Thymus (tissue), 11 donors: ENCODE measurements around the gene SLC6A12. TPM values are rescaled to one million over a fixed set of nuclear protein-coding genes. Genes with fewer than 3 reads are reported as not detected.

Source experiments
- DNase-seq, 9 donors: peaks; one replicate each; pipeline ENCODE4 v3.0.0-alpha.2; 2013; ENCODE audit warnings: low spot score in 9 of 9, low read depth in 6 of 9, missing footprints in 1 of 9
- H3K27ac ChIP-seq, 2 donors: one replicate each; pipeline ENCODE4 v1.5.1; 2013; ENCODE audit warnings: control low read depth in 1 of 2, low read depth in 1 of 2, low read length in 1 of 2, mild to moderate bottlenecking in 1 of 2, moderate library complexity in 1 of 2
- H3K27me3 ChIP-seq, 2 donors: one replicate each; pipeline ENCODE4 v1.5.1; 2013; ENCODE audit warnings: low read length in 1 of 2; ENCODE audit not compliant: control insufficient read depth in 2 of 2, insufficient read depth in 1 of 2
- H3K36me3 ChIP-seq, 2 donors: one replicate each; pipeline ENCODE4 v1.5.1; 2013; ENCODE audit warnings: low read length in 1 of 2, mild to moderate bottlenecking in 1 of 2, moderate library complexity in 1 of 2; ENCODE audit not compliant: control insufficient read depth in 2 of 2, insufficient read depth in 2 of 2
- H3K4me1 ChIP-seq, 2 donors: one replicate each; pipeline ENCODE4 v1.5.1; 2013; ENCODE audit warnings: low read length in 2 of 2; ENCODE audit not compliant: control insufficient read depth in 2 of 2, insufficient read depth in 2 of 2
- H3K4me3 ChIP-seq, 2 donors: one replicate each; pipeline ENCODE4 v1.5.1; 2013; ENCODE audit warnings: low read length in 2 of 2, control low read depth in 1 of 2, mild to moderate bottlenecking in 1 of 2
- H3K9me3 ChIP-seq, 2 donors: one replicate each; pipeline ENCODE4 v1.5.1; 2013; ENCODE audit warnings: low read length in 1 of 2, mild to moderate bottlenecking in 1 of 2; ENCODE audit not compliant: control insufficient read depth in 2 of 2, insufficient read depth in 1 of 2
- WGBS: extraction: QIAGEN DNeasy Blood & Tissue Kit; methylation state at CpG from one replicate; pipeline ENCODE4 v1.1.7; 2013; 5-methylcytosine and 5-hydroxymethylcytosine counted together
- polyA plus RNA-seq: library from polyadenylated mRNA; stranded (reverse); fragments of 200-250 nt; gene quantifications from one replicate; pipeline ENCODE4 v1.2.3, GENCODE V29; 2013
- total RNA-seq: library from RNA; stranded (reverse); fragments of 120-200 nt; gene quantifications from one replicate; pipeline ENCODE4 v1.2.4, GENCODE V29; 2013
- donor health status: healthy.

SLC6A12 gene
- total and polyA plus RNA-seq, 2 donors: 0.14 to 1.6 TPM

- Histone ChIP-seq H3K27ac (no peak overlapping the region), H3K27me3 (no peaks in the 10 kb centered on the region)
- WGBS: 92% methylated on average over 11 of the region's 11 CpGs
Measured at GRCh38 chr12:179131-179884, 34.6 kb downstream of the SLC6A12 start.

GRCh38 chr12:178829-179109 lies 35.2 kb downstream of the SLC6A12 start:
- WGBS: 76% methylated on average over 3 of the region's 3 CpGs
- Histone ChIP-seq H3K36me3 (no peaks in the 10 kb centered on the region), H3K4me1 (peaks cover 0 to 5% of the 10 kb centered on the region in 2 donors), H3K9me3 (no peaks in the 10 kb centered on the region), H3K27ac (no peak overlapping the region), H3K27me3 (no peaks in the 10 kb centered on the region), H3K4me3 (no peak overlapping the region)
- DNase-seq: no peak

More at GRCh38 chr12:179131-179884, 34.6 kb downstream of the SLC6A12 start:
- Histone ChIP-seq H3K36me3 (no peaks in the 10 kb centered on the region), H3K9me3 (no peaks in the 10 kb centered on the region), H3K4me3 (no peak overlapping the region), H3K4me1 (peaks cover 0 to 5% of the 10 kb centered on the region in 2 donors)
- DNase-seq: no peak

- no peak overlapping the region for H3K27ac ChIP-seq
- DNase-seq: no peak
Measured at GRCh38 chr12:177980-178828, 35.8 kb downstream of the SLC6A12 start.

GRCh38 chr12:177336-177979 lies 36.5 kb downstream of the SLC6A12 start:
- Histone ChIP-seq H3K27ac (no peak overlapping the region), H3K4me1 (peaks cover 0 to 10% of the 10 kb centered on the region in 2 donors), H3K9me3 (no peaks in the 10 kb centered on the region), H3K36me3 (no peaks in the 10 kb centered on the region), H3K4me3 (no peak overlapping the region), H3K27me3 (no peaks in the 10 kb centered on the region)
- DNase-seq: no peak
- WGBS: 93% methylated on average over 11 of the region's 11 CpGs

More at GRCh38 chr12:177980-178828, 35.8 kb downstream of the SLC6A12 start:
- Histone ChIP-seq H3K4me1 (peaks cover 0 to 7% of the 10 kb centered on the region in 2 donors), H3K36me3 (no peaks in the 10 kb centered on the region), H3K9me3 (no peaks in the 10 kb centered on the region), H3K4me3 (no peak overlapping the region), H3K27me3 (no peaks in the 10 kb centered on the region)
- 91% methylated on average over 20 of the region's 20 CpGs for whole genome bisulfite sequencing

- peaks cover 0 to 11% of the 10 kb centered on the region in 2 donors for H3K4me1 ChIP-seq
- no peak overlapping the region for H3K27ac ChIP-seq
Measured at GRCh38 chr12:176321-177181, 37.4 kb downstream of the SLC6A12 start.

GRCh38 chr12:175759-176158 lies 38.2 kb downstream of the SLC6A12 start:
- 91% methylated on average over 16 of the region's 16 CpGs for WGBS
- DNase-seq: no peak
- Histone ChIP-seq H3K9me3 (no peaks in the 10 kb centered on the region), H3K4me1 (peaks cover 0 to 11% of the 10 kb centered on the region in 2 donors), H3K27me3 (no peaks in the 10 kb centered on the region), H3K4me3 (no peak overlapping the region), H3K36me3 (no peaks in the 10 kb centered on the region), H3K27ac (no peak overlapping the region)

More at GRCh38 chr12:176321-177181, 37.4 kb downstream of the SLC6A12 start:
- no peak for DNase-seq
- no peaks in the 10 kb centered on the region for H3K36me3 ChIP-seq
- H3K27me3 ChIP-seq: no peaks in the 10 kb centered on the region
- H3K4me3 ChIP-seq: no peak overlapping the region
- H3K9me3 ChIP-seq: no peaks in the 10 kb centered on the region
- 86% methylated on average over 16 of the region's 16 CpGs for WGBS

DNA sequence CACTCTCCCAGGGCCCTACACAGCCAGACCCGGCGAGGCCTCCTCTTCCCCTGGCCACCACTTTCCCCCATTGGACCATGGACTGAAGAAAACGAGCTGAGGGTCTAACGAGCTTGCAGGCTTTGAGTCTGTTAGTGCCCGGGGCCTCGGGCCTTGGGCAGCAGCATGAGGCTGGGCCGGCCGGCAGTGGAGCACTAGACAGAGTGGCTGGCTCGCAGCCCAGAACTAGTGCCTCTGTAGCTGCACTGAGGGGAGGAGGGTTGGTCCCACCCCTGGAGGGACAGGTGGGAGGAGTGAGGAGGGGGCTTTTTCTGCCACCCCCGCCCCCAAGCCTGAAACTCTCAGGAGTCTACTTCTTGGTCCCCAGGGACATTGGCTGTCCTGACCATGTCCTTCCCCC lies 38.7 kb downstream of the SLC6A12 start:
- Histone ChIP-seq H3K36me3 (no peaks in the 10 kb centered on the region), H3K4me1 (peaks cover 0 to 11% of the 10 kb centered on the region in 2 donors), H3K27me3 (no peaks in the 10 kb centered on the region), H3K27ac (no peak overlapping the region), H3K4me3 (no peak overlapping the region), H3K9me3 (no peaks in the 10 kb centered on the region)
- no peak for DNase-seq
- 90% methylated on average over 10 of the region's 10 CpGs for WGBS

- 95% methylated on average over 23 of the region's 23 CpGs for WGBS
Measured at GRCh38 chr12:174596-174995, 39.4 kb downstream of the SLC6A12 start.

More at GRCh38 chr12:174596-174995, 39.4 kb downstream of the SLC6A12 start:
- Histone ChIP-seq H3K36me3 (no peaks in the 10 kb centered on the region), H3K27ac (no peak overlapping the region), H3K27me3 (no peaks in the 10 kb centered on the region), H3K4me1 (peaks cover 0 to 12% of the 10 kb centered on the region in 2 donors), H3K9me3 (no peaks in the 10 kb centered on the region), H3K4me3 (no peak overlapping the region)
- DNase-seq: no peak
